ENCODE data around the gene DGCR6.
"Not testable (repeated sequence)": the region's sequence is repeated elsewhere in the genome, so short reads cannot be mapped to it uniquely, and the experiment has no call there.

GRCh38 chr22:18896037-18896657 lies 10.0 kb upstream of the DGCR6 start:
- TF ChIP-seq CTCF (optimal IDR thresholded peaks at IDR 0.05 in 1 of 3, IDR thresholded peaks at IDR 0.05 in 1 of 3, conservative IDR thresholded peaks at IDR 0.05 in 1 of 3; ENCODE audit: extremely low read depth in 1 of 3, insufficient read depth in 2 of 3, low read length in 3 of 3); EZH2 (IDR thresholded peaks at IDR 0.05; ENCODE audit: low read length): not testable (repeated sequence)
